ENCODE measurements around the gene PUM1.

The PUM1 gene

GRCh38 chr1:30895382-30895943 lies 170.1 kb downstream of the PUM1 start:
- H3K27ac ChIP-seq, result no peak overlapping the region
- TF ChIP-seq, protein P1, sequence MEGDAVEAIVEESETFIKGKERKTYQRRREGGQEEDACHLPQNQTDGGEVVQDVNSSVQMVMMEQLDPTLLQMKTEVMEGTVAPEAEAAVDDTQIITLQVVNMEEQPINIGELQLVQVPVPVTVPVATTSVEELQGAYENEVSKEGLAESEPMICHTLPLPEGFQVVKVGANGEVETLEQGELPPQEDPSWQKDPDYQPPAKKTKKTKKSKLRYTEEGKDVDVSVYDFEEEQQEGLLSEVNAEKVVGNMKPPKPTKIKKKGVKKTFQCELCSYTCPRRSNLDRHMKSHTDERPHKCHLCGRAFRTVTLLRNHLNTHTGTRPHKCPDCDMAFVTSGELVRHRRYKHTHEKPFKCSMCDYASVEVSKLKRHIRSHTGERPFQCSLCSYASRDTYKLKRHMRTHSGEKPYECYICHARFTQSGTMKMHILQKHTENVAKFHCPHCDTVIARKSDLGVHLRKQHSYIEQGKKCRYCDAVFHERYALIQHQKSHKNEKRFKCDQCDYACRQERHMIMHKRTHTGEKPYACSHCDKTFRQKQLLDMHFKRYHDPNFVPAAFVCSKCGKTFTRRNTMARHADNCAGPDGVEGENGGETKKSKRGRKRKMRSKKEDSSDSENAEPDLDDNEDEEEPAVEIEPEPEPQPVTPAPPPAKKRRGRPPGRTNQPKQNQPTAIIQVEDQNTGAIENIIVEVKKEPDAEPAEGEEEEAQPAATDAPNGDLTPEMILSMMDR (conservative IDR thresholded peaks at IDR 0.05), result no peak

DNA sequence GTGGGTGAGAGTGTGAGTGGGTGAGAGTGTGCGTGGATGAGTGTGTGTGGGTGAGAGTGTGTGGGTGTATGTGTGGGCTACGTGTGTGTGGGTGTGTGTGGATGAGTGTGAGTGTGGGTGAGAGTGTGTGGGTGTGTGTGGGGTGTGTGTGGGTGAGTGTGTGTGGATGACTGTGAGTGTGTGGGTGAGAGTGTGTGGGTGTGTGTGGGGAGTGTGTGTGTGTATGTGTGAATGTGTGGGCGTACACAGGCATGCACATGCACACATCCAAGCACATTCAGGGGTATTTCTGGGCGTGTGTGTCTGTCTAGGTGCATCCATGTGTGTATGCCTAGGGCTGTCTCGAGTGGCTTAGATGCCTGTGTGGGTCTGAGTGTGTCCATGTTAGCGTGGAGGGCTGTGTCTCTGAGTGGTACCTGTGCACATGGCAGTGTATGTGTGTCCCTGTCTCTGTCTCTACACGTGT lies 171.0 kb downstream of the PUM1 start:
- no peak overlapping the region for H3K27ac ChIP-seq
- TF ChIP-seq, protein P1 (conservative IDR thresholded peaks at IDR 0.05), result no peak

- TF ChIP-seq, protein P1 (conservative IDR thresholded peaks at IDR 0.05), result no peak
- H3K27ac ChIP-seq, result no peak overlapping the region
Measured at GRCh38 chr1:30893776-30894507, 171.6 kb downstream of the PUM1 start.

DNA sequence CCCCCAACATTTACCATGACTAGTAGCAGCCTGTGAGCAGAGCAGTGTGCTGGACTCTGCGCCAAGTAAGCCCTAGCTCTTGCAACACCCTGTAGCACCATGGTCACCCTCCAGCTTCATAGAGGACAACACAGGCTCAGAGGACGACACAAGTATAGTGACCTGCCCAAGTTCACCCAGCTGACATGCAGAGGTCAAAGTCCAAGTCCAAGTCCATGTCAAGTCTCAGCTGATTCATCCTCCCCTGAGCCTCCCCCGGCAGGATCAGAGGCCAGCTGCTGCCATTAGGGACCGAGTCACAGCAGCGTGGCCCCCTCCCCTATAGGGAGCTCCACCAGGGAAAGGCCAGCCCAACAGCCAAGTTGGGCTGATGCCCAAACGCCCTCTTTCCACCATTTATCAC lies 172.8 kb downstream of the PUM1 start:
- TF ChIP-seq, protein P1 (conservative IDR thresholded peaks at IDR 0.05), result no peak

DNA sequence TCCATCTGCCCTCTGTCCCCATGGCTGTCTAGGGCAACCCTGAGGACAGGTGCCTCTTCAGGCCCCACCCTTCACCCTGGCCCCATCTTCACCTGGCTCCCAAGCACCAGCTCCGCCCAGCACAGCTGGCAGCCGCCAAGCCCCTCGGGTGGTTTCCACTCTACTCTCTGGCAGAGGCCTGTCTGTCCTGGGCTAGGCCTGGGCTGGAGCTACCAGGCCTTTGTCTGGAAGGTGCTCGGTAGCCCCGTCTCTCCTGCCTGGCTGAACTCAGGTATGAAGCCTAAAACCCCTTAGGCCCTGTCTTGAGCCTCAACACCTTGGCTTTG lies 174.3 kb downstream of the PUM1 start:
- TF ChIP-seq, protein P1 (conservative IDR thresholded peaks at IDR 0.05), result no peak
- no peak overlapping the region for H3K27ac ChIP-seq

More for the DNA sequence above, 172.8 kb downstream of the PUM1 start:
- H3K27ac ChIP-seq, result no peak overlapping the region

DNA sequence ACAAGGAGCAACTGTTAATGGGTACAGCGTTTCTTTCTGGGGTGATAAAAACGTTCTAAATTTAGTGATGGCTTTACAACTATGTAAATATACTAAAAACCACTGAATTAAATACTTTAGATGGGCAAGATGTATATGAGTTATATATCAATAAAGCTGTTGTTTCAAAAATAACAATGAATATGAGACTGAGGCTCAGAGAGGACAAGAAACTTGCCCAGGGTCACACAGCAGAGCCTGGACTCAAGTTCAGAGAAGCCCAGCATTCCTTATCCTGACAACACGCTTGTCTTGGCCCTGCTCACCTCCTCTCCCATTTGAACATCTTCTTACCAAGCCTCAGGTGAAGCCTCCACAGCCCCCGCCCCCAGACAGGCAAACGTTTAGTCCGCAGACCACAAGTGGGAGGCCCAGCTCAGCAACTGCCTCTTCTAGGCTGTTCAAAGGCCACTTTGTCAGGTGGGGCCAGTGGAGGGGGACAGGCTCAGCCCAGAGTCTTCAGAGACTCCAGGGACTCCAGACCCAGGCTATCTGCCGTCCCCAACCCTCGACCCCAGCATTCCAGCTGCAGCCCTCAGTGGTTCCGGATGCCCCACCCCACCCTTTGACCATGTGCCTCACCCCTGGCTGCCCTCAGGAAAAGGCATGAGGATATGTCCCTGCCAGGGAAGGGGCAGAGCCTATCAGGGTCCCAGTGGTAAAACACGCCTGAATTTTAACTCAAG lies 174.9 kb downstream of the PUM1 start:
- H3K27ac ChIP-seq, result no peak overlapping the region
- TF ChIP-seq, protein P1 (conservative IDR thresholded peaks at IDR 0.05), result no peak

GRCh38 chr1:30889511-30889910 lies 176.0 kb downstream of the PUM1 start:
- H3K27ac ChIP-seq, result no peak overlapping the region
- TF ChIP-seq, protein P1 (conservative IDR thresholded peaks at IDR 0.05), result no peak

All from VCaP (cell line).